SU-DHL-6 (cell line): ENCODE data around the gene DNAJC27.

Source experiments
- H2AFZ ChIP-seq: fragments of 200-600 bp; sonication (generic); 2 replicates; pipeline ENCODE4 v1.6.1; 2014; ENCODE audit warnings: low read depth, mild to moderate bottlenecking, moderate library complexity, mixed read lengths, antibody characterized with exemption, low read length; ENCODE audit not compliant: severe bottlenecking
- H3F3A ChIP-seq: fragments of 200-600 bp; shearing (Covaris generic); 2 replicates; pipeline ENCODE4 v1.6.0; 2016; ENCODE audit warnings: antibody characterized with exemption, mild to moderate bottlenecking; ENCODE audit not compliant: insufficient read depth
- H3K27ac ChIP-seq: fragments of 200-600 bp; sonication (generic); 2 replicates; pipeline ENCODE4 v1.5.1; 2016; ENCODE audit warnings: low read depth, mild to moderate bottlenecking, low read length, moderate library complexity, mixed read lengths
- H3K27me3 ChIP-seq: fragments of 200-600 bp; sonication (generic), shearing (Covaris generic); 2 replicates; pipeline ENCODE4 v1.6.0; 2014; ENCODE audit warnings: mild to moderate bottlenecking, low read length
- H3K36me3 ChIP-seq: fragments of 200-600 bp; sonication (generic); 2 replicates; pipeline ENCODE4 v1.6.1; 2014; ENCODE audit warnings: mild to moderate bottlenecking, low read length, mixed read lengths
- H3K4me2 ChIP-seq: fragments of 300-600, 200-600 bp; shearing (Covaris generic), sonication (generic); 2 replicates; pipeline ENCODE4 v1.6.0; 2014; ENCODE audit warnings: low read length, low read depth, mild to moderate bottlenecking; ENCODE audit not compliant: poor library complexity, severe bottlenecking
- H3K4me3 ChIP-seq: fragments of 200-600 bp; sonication (generic); 2 replicates; pipeline ENCODE4 v1.5.1; 2014; ENCODE audit warnings: antibody characterized with exemption, low read length, mild to moderate bottlenecking, mixed read lengths; ENCODE audit not compliant: insufficient read depth, poor library complexity, severe bottlenecking
- H3K79me2 ChIP-seq: fragments of 200-600 bp; sonication (generic); 2 replicates; pipeline ENCODE4 v1.6.1; 2014; ENCODE audit warnings: mild to moderate bottlenecking, low read length, moderate library complexity; ENCODE audit not compliant: insufficient read depth
- H3K9ac ChIP-seq: fragments of 200-600 bp; sonication (generic); 2 replicates; pipeline ENCODE4 v1.7.0; 2014; ENCODE audit warnings: mild to moderate bottlenecking, low read length
- H3K9me2 ChIP-seq: fragments of 200-600 bp; sonication (generic); replicated peaks from 2 replicates; pipeline ENCODE4 v1.6.1; 2014; ENCODE audit warnings: low read length; ENCODE audit not compliant: insufficient read depth
- H3K9me3 ChIP-seq: fragments of 200-600 bp; sonication (generic); 2 replicates; pipeline ENCODE4 v1.6.1; 2014; ENCODE audit warnings: low read length, mixed read lengths; ENCODE audit not compliant: insufficient read depth
- H4K20me1 ChIP-seq: fragments of 200-600 bp; sonication (generic); 2 replicates; pipeline ENCODE4 v1.6.1; 2014; ENCODE audit warnings: low read depth, mild to moderate bottlenecking, antibody characterized with exemption, low read length, moderate library complexity, mixed read lengths
- EZH2phosphoT487 ChIP-seq: fragments of 200-600 bp; sonication (generic), shearing (Covaris generic); conservative IDR thresholded peaks from 2 replicates; pipeline ENCODE4 v1.6.1; 2018; ENCODE audit warnings: mild to moderate bottlenecking, antibody characterized with exemption, low read length, moderate library complexity, mixed read lengths
- TF ChIP-seq, protein P1 (sequence below): fragments of 200-600 bp; sonication (generic); IDR thresholded peaks from one replicate; pipeline ENCODE4 v1.5.1; 2017; ENCODE audit warnings: antibody characterized with exemption, mild to moderate bottlenecking, low read length, moderate library complexity; ENCODE audit not compliant: insufficient read depth, poor library complexity, severe bottlenecking

Gene DNAJC27

DNA sequence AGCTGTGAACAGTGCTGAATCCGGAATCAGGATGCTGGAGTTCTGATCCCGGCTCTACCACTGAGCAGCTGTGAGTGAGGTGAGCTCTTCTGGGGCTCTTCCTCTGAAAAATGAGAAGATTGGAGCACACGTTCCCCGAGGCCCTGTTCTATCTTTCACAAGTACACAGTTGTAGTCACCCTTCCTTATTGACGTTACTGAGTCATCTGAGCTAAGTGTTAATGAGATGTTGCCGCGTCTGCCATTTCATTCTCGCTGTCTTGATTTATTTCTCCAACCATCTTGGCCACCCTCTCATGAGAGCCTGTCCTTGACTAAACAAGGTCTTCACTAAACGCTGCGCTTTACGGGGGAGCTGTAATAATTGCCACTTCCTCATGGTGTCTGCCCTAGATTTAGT lies 38.2 kb upstream of the DNAJC27 start:
- Histone ChIP-seq H3K27ac (no peak overlapping the region), H3K79me2 (no peaks in the 10 kb centered on the region), H2AFZ (no peak overlapping the region), H4K20me1 (no peaks in the 10 kb centered on the region), H3K9ac (no peak overlapping the region), H3K36me3 (no peaks in the 10 kb centered on the region), H3K9me2 (no peaks in the 10 kb centered on the region), H3F3A (no peaks in the 10 kb centered on the region), H3K4me3 (no peak overlapping the region), H3K9me3 (no peaks in the 10 kb centered on the region), H3K4me2 (no peak overlapping the region), H3K27me3 (no peaks in the 10 kb centered on the region)
- TF ChIP-seq EZH2phosphoT487, result no peak
- TF ChIP-seq, protein P1, sequence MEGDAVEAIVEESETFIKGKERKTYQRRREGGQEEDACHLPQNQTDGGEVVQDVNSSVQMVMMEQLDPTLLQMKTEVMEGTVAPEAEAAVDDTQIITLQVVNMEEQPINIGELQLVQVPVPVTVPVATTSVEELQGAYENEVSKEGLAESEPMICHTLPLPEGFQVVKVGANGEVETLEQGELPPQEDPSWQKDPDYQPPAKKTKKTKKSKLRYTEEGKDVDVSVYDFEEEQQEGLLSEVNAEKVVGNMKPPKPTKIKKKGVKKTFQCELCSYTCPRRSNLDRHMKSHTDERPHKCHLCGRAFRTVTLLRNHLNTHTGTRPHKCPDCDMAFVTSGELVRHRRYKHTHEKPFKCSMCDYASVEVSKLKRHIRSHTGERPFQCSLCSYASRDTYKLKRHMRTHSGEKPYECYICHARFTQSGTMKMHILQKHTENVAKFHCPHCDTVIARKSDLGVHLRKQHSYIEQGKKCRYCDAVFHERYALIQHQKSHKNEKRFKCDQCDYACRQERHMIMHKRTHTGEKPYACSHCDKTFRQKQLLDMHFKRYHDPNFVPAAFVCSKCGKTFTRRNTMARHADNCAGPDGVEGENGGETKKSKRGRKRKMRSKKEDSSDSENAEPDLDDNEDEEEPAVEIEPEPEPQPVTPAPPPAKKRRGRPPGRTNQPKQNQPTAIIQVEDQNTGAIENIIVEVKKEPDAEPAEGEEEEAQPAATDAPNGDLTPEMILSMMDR, result no peak

DNA sequence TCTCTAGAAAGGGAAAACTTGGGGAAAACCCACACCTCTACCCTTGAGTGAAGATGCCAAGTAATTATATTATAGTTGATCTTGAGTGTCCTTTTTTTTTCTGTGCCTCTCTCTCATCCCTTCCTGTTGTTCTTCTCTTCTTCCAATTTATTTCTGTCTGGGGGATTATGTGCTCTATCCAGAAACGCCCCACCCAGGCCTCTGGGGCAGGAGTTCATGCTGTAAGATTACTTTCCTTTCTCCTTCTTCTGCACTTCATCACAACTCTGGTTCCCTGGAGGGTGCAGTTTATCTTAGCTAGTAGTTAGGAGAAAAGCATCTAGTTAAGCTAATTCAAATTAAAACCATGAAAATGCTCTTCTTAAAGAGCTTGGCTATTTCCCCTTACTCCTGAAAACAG lies 30.3 kb upstream of the DNAJC27 start:
- Histone ChIP-seq H3K9me3 (no peaks in the 10 kb centered on the region), H3F3A (no peaks in the 10 kb centered on the region), H3K79me2 (no peaks in the 10 kb centered on the region), H3K27ac (no peak overlapping the region), H4K20me1 (no peaks in the 10 kb centered on the region), H3K9me2 (no peaks in the 10 kb centered on the region), H3K36me3 (no peaks in the 10 kb centered on the region), H2AFZ (no peak overlapping the region), H3K9ac (no peak overlapping the region), H3K27me3 (no peaks in the 10 kb centered on the region), H3K4me2 (no peak overlapping the region), H3K4me3 (no peak overlapping the region)
- TF ChIP-seq EZH2phosphoT487, result no peak
- TF ChIP-seq, protein P1, result no peak

DNA sequence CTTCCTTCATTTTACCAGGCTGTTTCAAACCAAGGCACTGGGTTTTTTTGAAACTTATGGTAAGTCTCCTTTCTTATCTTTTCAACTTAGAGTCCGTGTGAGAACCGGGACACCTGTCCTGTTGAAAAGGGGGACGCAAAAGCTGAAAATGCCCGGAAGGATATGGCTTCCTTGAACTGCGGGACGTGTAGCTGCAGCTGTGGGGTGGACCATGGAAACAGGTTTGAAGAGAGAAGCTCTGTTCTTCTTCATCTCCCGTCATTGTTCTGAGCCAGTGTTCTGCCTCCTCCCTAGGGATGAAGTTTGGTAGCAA lies 29.5 kb upstream of the DNAJC27 start:
- H3K27me3 ChIP-seq, result no peaks in the 10 kb centered on the region
- H4K20me1 ChIP-seq, result no peaks in the 10 kb centered on the region
- no peak overlapping the region for H3K27ac ChIP-seq
- H3K36me3 ChIP-seq, result no peaks in the 10 kb centered on the region
- no peak overlapping the region for H3K9ac ChIP-seq
- H2AFZ ChIP-seq, result no peak overlapping the region
- H3F3A ChIP-seq, result no peaks in the 10 kb centered on the region
- H3K4me2 ChIP-seq, result no peak overlapping the region
- TF ChIP-seq, protein P1, result no peak
- TF ChIP-seq EZH2phosphoT487, result no peak
- no peaks in the 10 kb centered on the region for H3K9me2 ChIP-seq
- no peaks in the 10 kb centered on the region for H3K9me3 ChIP-seq
- no peak overlapping the region for H3K4me3 ChIP-seq
- H3K79me2 ChIP-seq, result no peaks in the 10 kb centered on the region
